ENCODE measurements around the gene PRODH2.

DNA sequence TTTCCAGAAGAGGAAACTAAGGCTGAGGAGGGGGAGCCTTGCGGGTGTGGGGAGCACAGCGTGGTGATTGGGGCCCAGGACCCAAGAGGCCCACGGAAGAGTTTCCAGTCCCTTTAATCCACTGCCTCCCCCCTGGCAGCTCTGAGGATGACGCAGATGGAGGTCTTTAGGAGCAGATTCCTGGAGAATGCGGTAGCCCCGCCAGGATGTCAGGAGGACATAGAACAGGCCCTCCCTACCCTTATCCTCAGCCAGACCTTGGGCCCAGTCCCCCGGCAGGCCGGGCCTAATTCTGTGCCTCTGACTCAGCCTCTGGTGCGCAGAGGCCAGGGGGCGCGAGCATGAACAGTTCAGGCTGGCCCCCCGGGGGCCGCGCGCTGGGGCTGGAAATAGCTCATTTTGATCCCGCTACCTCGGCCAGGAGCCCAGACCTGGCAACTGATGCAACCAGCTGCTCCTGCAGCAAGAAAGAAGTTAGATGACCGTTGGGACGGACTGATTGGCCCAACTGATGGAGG, 55.4 kb downstream of the PRODH2 start:
- TF ChIP-seq, protein P1, sequence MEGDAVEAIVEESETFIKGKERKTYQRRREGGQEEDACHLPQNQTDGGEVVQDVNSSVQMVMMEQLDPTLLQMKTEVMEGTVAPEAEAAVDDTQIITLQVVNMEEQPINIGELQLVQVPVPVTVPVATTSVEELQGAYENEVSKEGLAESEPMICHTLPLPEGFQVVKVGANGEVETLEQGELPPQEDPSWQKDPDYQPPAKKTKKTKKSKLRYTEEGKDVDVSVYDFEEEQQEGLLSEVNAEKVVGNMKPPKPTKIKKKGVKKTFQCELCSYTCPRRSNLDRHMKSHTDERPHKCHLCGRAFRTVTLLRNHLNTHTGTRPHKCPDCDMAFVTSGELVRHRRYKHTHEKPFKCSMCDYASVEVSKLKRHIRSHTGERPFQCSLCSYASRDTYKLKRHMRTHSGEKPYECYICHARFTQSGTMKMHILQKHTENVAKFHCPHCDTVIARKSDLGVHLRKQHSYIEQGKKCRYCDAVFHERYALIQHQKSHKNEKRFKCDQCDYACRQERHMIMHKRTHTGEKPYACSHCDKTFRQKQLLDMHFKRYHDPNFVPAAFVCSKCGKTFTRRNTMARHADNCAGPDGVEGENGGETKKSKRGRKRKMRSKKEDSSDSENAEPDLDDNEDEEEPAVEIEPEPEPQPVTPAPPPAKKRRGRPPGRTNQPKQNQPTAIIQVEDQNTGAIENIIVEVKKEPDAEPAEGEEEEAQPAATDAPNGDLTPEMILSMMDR (IDR thresholded peaks at IDR 0.05) = no peak
- peak in 1 of 3 donors; percentile 8 for TF ChIP-seq POLR2AphosphoS5 (IDR thresholded peaks at IDR 0.05)
- TF ChIP-seq POLR2A (IDR thresholded peaks at IDR 0.05) = no peak
- TF ChIP-seq EP300 (IDR thresholded peaks at IDR 0.05) = peak; percentile 59

Measured in suprapubic skin (tissue), 4 donors.